NCI-H1092 (cell line): ENCODE results near the gene RBFOX2.
"Not testable (repeated sequence)": the region's sequence is repeated elsewhere in the genome, so short reads cannot be mapped to it uniquely, and the experiment has no call there.

Source experiments
- DNase-seq: peaks from one replicate; lab custom pipeline; 2025; lab: John Stamatoyannopoulos, UW

The RBFOX2 gene

DNA sequence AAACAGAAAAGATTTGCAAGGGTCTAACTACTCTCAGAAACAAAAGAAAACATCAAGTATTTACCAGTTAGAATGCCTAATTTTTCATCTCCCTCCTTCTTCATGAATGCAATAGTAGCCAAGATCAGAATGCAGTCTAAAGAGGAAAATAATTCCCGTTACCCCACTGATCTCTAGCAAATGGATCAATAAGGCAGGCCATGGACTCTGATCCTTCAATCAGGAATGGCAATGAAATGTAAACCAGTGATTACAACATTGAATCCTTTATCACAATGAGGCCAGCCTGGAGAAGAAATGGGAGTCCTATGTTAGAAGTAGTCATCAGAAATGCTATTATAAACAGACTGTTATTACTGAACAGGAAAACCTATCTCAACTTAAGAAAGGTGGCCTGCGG, 204.4 kb downstream of the RBFOX2 start:
- DNase-seq = no peak

- no peak for DNase-seq
These were observed 207.0 kb downstream of the RBFOX2 start for GRCh38 chr22:35821654-35822053.

DNA sequence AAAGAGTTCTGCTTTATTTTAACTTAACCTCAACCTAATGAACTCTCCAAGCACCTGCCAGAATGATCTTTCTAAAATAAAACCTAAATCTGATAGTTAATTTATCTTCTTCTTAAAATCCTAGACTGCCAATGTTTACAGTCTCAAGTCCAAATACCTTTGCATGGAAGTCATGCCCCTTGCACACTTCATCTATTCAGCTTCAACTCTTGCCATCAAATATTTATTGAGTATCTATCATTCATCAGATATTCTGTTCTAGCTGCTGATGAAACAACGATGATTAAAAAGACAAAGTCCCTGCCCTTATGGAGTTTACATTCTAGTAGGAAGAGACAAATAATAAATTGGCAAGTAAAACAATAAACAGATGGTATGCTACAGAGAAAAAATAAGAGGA, 209.2 kb downstream of the RBFOX2 start:
- DNase-seq = no peak

GRCh38 chr22:35818897-35819296, 209.7 kb downstream of the RBFOX2 start:
- DNase-seq = no peak

- no peak for DNase-seq
These were observed 216.0 kb downstream of the RBFOX2 start for GRCh38 chr22:35812600-35812999.

DNA sequence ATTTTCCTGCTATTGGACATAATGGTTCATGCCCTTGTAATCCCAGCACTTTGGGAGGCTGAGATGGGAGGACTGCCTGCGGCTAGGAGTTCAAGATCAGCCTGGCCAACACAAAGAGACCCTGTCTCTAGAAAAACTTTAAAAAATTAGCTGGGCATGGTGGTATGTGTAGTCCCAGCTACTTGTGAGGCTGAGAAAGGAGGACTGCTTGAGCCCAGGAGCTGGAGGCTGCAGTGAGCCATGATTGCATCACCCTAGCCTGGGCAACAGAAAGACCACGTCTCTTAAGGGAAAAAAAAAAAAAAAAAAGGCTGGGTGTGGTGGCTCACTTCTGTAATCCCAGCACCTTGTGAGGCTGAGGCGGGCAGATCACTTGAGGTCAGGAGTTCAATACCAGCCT, 217.0 kb downstream of the RBFOX2 start:
- no peak for DNase-seq

- no peak for DNase-seq
These were observed 218.8 kb downstream of the RBFOX2 start for GRCh38 chr22:35809816-35810215.

DNA sequence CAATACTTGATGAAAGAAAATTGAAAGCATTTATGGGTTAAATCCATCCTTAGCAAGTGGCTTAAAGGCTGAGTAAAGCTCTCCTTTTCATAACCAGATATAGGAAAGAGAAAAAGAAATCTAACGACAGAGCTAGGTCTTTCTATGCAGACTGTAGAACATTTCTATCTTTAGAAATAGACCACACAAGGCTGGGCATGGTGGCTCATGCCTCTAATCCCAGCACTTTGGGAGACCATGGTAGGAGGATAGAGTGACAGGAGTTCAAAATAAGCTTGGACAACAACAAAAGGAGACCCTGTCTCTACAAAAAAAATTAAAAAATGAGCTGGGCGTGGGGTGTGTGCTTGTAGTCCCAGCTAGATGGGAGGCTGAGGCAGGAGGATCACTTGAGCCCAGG, 220.2 kb downstream of the RBFOX2 start:
- no peak for DNase-seq

- DNase-seq = not testable (repeated sequence)
These were observed 222.0 kb downstream of the RBFOX2 start for GRCh38 chr22:35806668-35807067.

- DNase-seq = no peak
These were observed 223.2 kb downstream of the RBFOX2 start for GRCh38 chr22:35805466-35805865.

- no peak for DNase-seq
These were observed 224.2 kb downstream of the RBFOX2 start for GRCh38 chr22:35804421-35804820.

GRCh38 chr22:35802885-35803284, 225.7 kb downstream of the RBFOX2 start:
- DNase-seq = no peak

GRCh38 chr22:35801301-35801700, 227.3 kb downstream of the RBFOX2 start:
- DNase-seq = not testable (repeated sequence)

GRCh38 chr22:35799150-35799549, 229.5 kb downstream of the RBFOX2 start:
- DNase-seq = no peak

DNA sequence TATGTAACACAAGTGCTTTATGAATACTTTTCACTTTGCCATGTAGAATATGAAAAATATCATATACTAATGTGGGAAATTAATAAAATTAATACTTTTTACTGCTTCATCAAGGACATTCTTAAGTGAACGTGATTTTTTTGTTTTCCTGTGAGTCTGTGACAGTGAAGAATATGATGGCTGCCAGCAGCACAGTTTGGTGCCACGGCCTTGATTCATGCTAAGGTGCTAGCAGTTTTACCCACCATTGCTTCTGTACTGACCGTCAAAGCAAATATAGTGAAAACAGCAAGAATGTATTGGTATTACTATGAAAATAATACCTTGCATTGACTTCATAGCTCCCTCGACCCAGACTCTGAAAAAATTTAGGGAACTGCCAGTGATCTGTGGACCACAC, 231.2 kb downstream of the RBFOX2 start:
- DNase-seq = no peak

GRCh38 chr22:35795476-35795875, 233.1 kb downstream of the RBFOX2 start:
- no peak for DNase-seq

- no peak for DNase-seq
These were observed 236.1 kb downstream of the RBFOX2 start for GRCh38 chr22:35792506-35792905.

DNA sequence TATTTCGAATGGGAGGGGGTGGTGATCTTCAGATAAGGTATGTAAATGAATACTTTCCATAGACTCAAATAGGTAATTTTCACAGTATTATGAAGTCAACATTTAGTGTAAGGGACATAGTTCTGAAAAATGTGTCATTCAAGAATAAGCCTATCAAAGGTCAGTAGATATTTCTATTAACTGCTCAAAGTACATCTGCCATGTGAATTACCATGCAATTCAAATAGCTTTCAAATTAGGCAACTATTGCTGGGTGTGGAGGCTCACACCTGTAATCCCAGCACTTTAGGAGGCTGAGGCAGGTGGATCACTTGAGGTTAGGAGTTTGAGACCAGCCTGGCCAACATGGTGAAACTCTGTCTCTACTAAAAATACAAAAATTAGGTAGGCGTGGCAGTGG, 236.8 kb downstream of the RBFOX2 start:
- DNase-seq = not testable (repeated sequence)

DNA sequence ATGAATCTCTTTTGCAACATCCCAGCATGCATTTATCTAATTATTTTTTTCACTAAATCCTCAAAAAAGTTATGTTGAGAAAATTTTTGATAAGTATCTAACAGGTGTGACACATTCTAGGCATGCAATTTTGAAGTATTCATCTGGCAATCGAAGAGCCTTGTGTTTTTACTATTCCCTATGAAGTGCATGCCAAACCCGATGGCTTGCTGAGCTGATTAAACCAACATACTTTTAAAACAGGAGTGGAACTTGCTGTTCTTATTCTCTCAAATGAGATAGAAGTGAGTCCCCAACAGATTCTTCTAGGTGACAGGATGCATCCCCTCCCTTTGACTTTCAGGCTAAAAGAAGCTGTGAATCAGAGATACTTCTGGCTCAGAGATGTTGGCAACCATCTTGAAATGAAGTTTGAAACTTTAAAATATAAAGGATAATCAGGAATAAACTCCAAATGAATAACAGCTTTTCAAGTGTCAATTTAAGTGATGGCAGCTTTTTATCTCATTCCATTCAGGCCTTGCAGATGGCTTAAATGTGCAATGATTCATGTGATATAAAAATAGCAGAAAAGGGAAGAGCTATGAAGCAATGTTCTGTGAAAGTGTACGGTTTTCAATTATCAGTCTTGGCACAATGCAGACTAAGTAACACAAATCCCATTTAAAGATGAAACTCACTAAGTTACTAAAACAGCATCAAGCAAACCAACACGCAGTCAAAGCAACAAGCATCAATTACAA, 243.3 kb downstream of the RBFOX2 start:
- DNase-seq = no peak

DNA sequence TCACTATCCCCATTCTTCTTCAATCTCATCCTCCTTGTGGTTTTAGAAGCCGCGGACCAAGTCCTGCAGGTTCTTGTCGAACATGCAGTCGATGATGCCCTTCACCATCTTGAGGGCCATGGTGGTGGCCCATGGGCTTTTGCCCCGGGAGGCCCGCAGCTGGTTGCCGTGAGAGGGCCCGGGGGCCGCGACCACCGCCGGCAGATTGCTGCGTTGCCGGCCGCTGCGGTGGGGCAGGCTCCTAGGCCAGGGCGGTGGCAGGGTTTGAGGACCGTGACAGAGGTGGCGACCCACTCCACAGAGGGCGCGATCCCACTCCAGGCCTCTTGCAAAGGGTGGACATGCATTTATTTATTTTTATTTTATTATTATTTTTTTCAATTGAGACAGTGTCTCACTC, 244.0 kb downstream of the RBFOX2 start:
- no peak for DNase-seq

- DNase-seq = no peak
These were observed 244.5 kb downstream of the RBFOX2 start for GRCh38 chr22:35783943-35784614.

DNA sequence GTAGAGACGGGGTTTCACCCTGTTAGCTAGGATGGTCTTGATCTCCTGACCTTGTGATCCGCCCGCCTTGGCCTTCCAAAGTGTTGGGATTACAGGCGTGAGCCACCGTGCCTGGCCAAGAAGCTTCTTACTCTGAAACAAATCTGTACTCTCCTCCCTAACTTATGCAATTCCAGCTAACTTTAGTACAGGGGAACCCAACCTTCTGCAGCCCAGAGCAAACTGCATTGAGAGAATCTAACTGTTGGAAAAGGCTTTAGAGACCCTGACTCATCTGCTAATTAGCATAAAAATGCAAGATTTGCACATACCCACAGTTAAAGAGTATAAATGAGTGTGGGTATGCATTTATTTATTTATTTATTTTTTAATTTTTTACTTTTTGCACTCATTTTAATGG, 246.1 kb downstream of the RBFOX2 start:
- no peak for DNase-seq

- DNase-seq = no peak
These were observed 246.7 kb downstream of the RBFOX2 start for GRCh38 chr22:35781898-35782297.
